HEK293T (cell line): ENCODE results near the gene TXNRD1.
A peak's percentile ranks its signal among the peaks of the same experiment; 100 is the strongest.

Source experiments
- CTCF ChIA-PET: fragments of 350-600 bp; formaldehyde crosslinking; extraction: SDS; loops from one replicate; lab custom pipeline; 2021; ENCODE audit warnings: antibody characterized with exemption, inconsistent platforms; lab: Yijun Ruan, JAX
- POLR2A ChIA-PET: fragments of 350-600 bp; formaldehyde crosslinking; extraction: SDS; loops from one replicate; lab custom pipeline; 2020; ENCODE audit warnings: antibody characterized with exemption, inconsistent platforms; lab: Yijun Ruan, JAX
- DNase-seq: peaks from one replicate; pipeline ENCODE4 v3.0.0; 2012; ENCODE audit warnings: mixed read lengths; ENCODE audit errors: extremely low spot score
- ARNT ChIP-seq: fragments of 450-650 bp; IDR thresholded peaks from 2 replicates; pipeline ENCODE4 v1.6.1; 2017; ENCODE audit warnings: mild to moderate bottlenecking
- BHLHE40 ChIP-seq: fragments of 450-650 bp; IDR thresholded peaks from 2 replicates; pipeline ENCODE4 v1.6.1; 2016; ENCODE audit warnings: mild to moderate bottlenecking, moderate library complexity, borderline replicate concordance
- CTBP1 ChIP-seq: fragments of 450-650 bp; IDR thresholded peaks from 2 replicates; pipeline ENCODE4 v1.6.1; 2016; ENCODE audit warnings: borderline replicate concordance
- ELF4 ChIP-seq: fragments of 450-650 bp; IDR thresholded peaks from 2 replicates; pipeline ENCODE4 v1.6.1; 2017; ENCODE audit warnings: antibody characterized with exemption
- FOXA1 ChIP-seq: fragments of 450-650 bp; IDR thresholded peaks from 2 replicates; pipeline ENCODE4 v1.6.1; 2016; ENCODE audit warnings: mild to moderate bottlenecking
- FOXK2 ChIP-seq: fragments of 450-650 bp; IDR thresholded peaks from 2 replicates; pipeline ENCODE4 v1.6.1; 2016; ENCODE audit warnings: mild to moderate bottlenecking
- FOXM1 ChIP-seq: fragments of 450-650 bp; IDR thresholded peaks from 2 replicates; pipeline ENCODE4 v1.6.1; 2017; ENCODE audit warnings: mild to moderate bottlenecking, borderline replicate concordance
- HDGF ChIP-seq: fragments of 450-650 bp; IDR thresholded peaks from 2 replicates; pipeline ENCODE4 v1.6.1; 2017; ENCODE audit warnings: antibody characterized with exemption, borderline replicate concordance
- L3MBTL2 ChIP-seq: fragments of 450-650 bp; conservative IDR thresholded peaks from 2 replicates; pipeline ENCODE4 v1.6.1; 2016; ENCODE audit warnings: mild to moderate bottlenecking
- LEF1 ChIP-seq: fragments of 450-650 bp; IDR thresholded peaks from 2 replicates; pipeline ENCODE4 v1.6.1; 2017; ENCODE audit warnings: mild to moderate bottlenecking, borderline replicate concordance
- NFRKB ChIP-seq: fragments of 450-650 bp; IDR thresholded peaks from 2 replicates; pipeline ENCODE4 v1.6.1; 2016; ENCODE audit warnings: mild to moderate bottlenecking, moderate library complexity
- PKNOX1 ChIP-seq: fragments of 450-650 bp; IDR thresholded peaks from 2 replicates; pipeline ENCODE4 v1.6.1; 2016
- SP1 ChIP-seq: fragments of 450-650 bp; IDR thresholded peaks from 2 replicates; pipeline ENCODE4 v1.6.1; 2017
- SUZ12 ChIP-seq: fragments of 450-650 bp; IDR thresholded peaks from 2 replicates; pipeline ENCODE4 v1.6.1; 2016; ENCODE audit warnings: mild to moderate bottlenecking
- TARDBP ChIP-seq: fragments of 450-650 bp; IDR thresholded peaks from 2 replicates; pipeline ENCODE4 v1.6.1; 2016
- ZNF384 ChIP-seq: fragments of 450-650 bp; IDR thresholded peaks from 2 replicates; pipeline ENCODE4 v1.6.1; 2016

The TXNRD1 gene

GRCh38 chr12:104357421-104357952, 141.9 kb downstream of the TXNRD1 start:
- ChIA-PET POLR2A (no interaction called here), CTCF (no interaction called here)
- no peak for DNase-seq
- TF ChIP-seq ARNT (no peak), FOXM1 (no peak), NFRKB (no peak), FOXK2 (no peak), SP1 (no peak), ELF4 (no peak), BHLHE40 (no peak), ZNF384 (no peak), FOXA1 (no peak), PKNOX1 (no peak), LEF1 (no peak), HDGF (no peak), CTBP1 (no peak), SUZ12 (no peak), TARDBP (no peak), L3MBTL2 (no peak)

DNA sequence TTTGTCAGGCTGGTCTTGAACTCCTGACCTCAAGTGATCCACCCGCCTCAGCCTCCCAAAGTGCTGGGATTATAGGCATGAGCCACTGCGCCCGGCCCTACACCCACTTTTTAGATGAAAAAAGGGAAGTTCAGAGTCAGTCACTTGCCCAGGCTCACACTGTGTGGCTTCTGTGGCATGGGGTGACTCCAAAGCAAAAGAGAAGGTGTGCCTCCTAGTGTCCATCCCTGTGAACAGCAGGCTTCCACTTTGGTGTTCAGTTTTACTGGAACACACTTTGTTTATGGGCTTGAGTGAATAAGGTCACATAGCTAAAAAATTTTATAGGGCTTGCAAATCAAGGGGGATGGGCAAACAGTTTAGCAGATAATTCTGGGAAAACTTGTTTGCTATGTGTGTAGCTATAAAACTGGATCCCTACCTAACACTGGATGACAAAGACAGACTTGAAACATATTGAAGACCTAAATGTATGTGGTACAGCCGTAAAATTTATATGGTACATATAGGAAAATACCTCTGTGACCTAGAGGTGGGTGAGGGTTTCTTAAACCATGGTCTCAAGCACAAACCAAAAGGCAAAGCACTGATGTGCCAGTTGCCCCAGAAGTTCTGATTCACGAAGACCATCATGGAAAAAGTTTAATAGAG, 142.9 kb downstream of the TXNRD1 start:
- TF ChIP-seq SP1 (no peak), ARNT (no peak), BHLHE40 (no peak), HDGF (no peak), FOXM1 (no peak), L3MBTL2 (no peak), LEF1 (no peak), PKNOX1 (no peak), FOXA1 (no peak)
- DNase-seq = peak; percentile 71
- CTCF ChIA-PET = interaction anchor here (0.6 kb wide), 1 partner anchor 149 kb away, joined by 3 read pairs; no protein-coding TSS in a partner anchor
- POLR2A ChIA-PET = no interaction called here

- ChIA-PET CTCF (no interaction called here), POLR2A (no interaction called here)
- TF ChIP-seq PKNOX1 = no peak
- no peak for TF ChIP-seq L3MBTL2
- TF ChIP-seq FOXA1 = no peak
- TF ChIP-seq CTBP1 = no peak
- no peak for TF ChIP-seq FOXK2
- no peak for TF ChIP-seq LEF1
- TF ChIP-seq BHLHE40 = no peak
- TF ChIP-seq SP1 = no peak
- no peak for TF ChIP-seq TARDBP
- no peak for DNase-seq
Observed at GRCh38 chr12:104359216-104359615, 143.6 kb downstream of the TXNRD1 start.

GRCh38 chr12:104360157-104360556, 144.6 kb downstream of the TXNRD1 start:
- TF ChIP-seq NFRKB (no peak), HDGF (no peak), PKNOX1 (no peak)
- DNase-seq = no peak
- CTCF ChIA-PET = no interaction called here
- POLR2A ChIA-PET = no interaction called here

DNA sequence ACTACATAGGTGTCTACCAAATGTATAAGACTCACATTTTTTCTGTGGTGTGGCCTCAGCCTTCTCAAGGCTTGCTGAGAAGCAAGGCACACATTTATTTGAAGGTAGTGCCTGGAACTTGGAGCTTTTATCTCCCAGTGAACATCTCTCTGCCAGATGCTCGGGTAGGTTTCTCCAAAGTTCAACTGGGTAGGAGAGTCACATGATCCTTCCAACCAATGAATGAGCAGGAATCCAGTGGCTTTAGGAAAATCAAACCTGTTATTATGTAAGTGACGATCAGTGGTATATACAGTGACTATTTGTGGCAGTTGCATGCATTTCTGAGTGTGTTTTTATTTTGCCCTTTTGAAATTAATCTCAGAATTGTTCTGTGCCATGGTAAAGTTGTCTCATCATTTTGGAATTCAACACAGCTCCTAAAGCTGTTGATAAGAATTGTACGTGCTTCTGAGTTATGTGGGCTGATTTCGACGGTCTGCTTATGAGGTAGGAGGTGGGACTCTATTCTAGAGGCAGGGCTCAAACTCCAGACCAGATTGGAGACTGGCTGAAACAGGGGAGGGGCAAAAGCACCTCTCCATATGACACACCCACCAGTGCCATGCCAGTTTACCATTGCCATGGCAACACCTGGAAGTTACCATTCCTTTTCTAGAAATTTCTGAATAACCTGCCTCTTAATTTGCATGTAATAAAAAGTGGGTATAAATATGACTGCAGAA, 145.6 kb downstream of the TXNRD1 start:
- TF ChIP-seq LEF1 (no peak), NFRKB (no peak), FOXK2 (no peak), SUZ12 (no peak), FOXM1 (no peak), HDGF (no peak), BHLHE40 (no peak), L3MBTL2 (no peak), ZNF384 (no peak), CTBP1 (no peak), SP1 (no peak), ARNT (no peak), FOXA1 (no peak), PKNOX1 (no peak)
- ChIA-PET CTCF (interaction anchor here (1.4 kb wide), 1 partner anchor 20 kb away, joined by 3 read pairs; no protein-coding TSS in a partner anchor), POLR2A (no interaction called here)
- no peak for DNase-seq
